Stimulated activated memory B cell treated with anti-CD40 and anti-IgM and Interleukin-4, amounts not matched to agents 10 μg/mL and 1 μg/mL and 100 μg/mL, for 72 hours (primary cell): ENCODE measurements around the gene IGSF21.

Experiments used
- ATAC-seq: fragments of 150-1000 bp; cut with Tn5 transposase; 2 replicates; pipeline ENCODE4 v1.10.0; 2021
- H3K27ac Mint-ChIP-seq: one replicate; pipeline ENCODE4 v1.8.0; 2022; ENCODE audit warnings: mild to moderate bottlenecking, mixed read lengths
- H3K27me3 Mint-ChIP-seq: one replicate; pipeline ENCODE4 v1.8.0; 2022; ENCODE audit warnings: mixed read lengths
- H3K36me3 Mint-ChIP-seq: one replicate; pipeline ENCODE4 v1.8.0; 2022; ENCODE audit warnings: mixed read lengths
- H3K4me1 Mint-ChIP-seq: one replicate; pipeline ENCODE4 v1.8.0; 2022; ENCODE audit warnings: mixed read lengths
- H3K4me3 Mint-ChIP-seq: one replicate; pipeline ENCODE4 v1.8.0; 2022; ENCODE audit warnings: mild to moderate bottlenecking, moderate library complexity, mixed read lengths
- H3K9me3 Mint-ChIP-seq: one replicate; pipeline ENCODE4 v1.8.0; 2022; ENCODE audit warnings: mixed read lengths

The IGSF21 gene

DNA sequence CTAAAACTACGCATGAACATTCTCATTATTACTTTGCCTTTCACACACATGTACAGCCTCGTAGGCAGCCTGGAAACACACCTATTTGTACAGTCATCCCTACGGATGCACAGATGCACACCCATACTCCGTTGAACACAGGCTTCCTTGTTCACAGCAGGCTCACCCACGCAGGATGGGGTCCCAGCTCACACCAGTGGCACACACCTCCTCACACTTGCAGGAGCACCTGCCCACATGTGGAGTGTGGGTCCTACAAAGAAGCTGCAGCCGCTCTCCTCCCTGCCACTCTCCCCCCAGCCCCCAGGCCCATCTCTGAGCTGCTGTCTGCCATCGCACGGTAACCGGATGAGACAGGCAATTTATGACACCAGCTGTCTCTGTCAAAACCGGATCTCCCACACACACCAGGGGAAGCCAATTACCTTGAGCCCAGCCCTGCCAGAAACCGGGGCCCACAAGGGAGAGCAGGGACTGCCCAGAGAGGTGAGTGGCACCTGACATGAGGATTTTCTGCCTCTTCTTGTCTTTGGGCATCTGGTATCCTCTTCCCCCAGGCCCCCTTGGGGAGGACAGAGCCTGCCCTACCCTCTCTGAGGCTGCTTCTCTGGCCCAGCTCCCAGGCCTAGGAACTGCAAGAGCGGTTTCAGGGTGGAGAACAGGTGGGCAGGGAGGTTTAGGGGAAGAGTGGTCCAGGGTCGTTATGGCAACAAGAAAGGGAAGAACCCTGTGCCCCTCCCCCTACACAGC, 175.4 kb downstream of the IGSF21 start:
- peaks cover 37% of the 10 kb centered on the region for H3K27me3 Mint-ChIP-seq
- no peak overlapping the region for H3K27ac Mint-ChIP-seq
- no peaks in the 10 kb centered on the region for H3K4me1 Mint-ChIP-seq
- ATAC-seq = no peak
- no peaks in the 10 kb centered on the region for H3K36me3 Mint-ChIP-seq
- H3K9me3 Mint-ChIP-seq = no peaks in the 10 kb centered on the region
- H3K4me3 Mint-ChIP-seq = no peak overlapping the region

DNA sequence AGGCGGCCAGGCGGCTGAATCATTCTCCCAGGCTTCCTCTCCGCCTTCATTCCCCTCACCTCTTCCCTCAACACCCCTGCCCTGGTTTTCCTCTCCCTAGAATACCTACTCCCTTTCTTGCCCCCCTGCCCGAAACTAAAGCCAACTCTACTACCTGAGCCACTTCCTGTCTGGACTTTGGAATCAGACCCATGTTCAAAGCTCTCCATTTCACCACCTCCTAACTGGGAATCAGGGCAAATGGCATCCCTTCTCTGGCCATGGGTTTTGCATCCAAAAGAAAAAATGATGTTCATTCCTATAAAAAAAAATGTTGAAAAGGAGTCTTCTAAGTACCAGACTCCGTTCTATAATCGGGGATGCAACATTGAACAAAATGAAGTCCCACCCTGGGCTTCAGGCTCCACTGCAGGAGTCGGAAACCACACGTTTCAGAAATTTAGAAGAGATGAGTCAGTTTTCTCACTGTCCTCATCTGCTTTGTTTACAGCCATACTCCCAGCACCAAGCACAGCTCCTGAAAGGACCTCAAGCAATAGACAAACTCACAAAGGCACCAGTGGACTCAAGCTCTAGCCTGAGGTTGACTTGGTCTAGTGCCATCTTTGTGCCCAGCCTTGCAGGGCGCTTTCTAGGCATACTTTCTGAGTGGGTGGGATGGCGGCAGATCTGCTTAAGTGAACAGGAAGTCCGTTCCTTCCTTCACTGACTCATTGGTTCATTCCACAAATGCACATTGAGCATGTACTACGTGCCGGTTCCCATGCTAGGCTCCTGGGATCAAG, 176.2 kb downstream of the IGSF21 start:
- Mint-ChIP-seq H3K27ac (no peak overlapping the region), H3K27me3 (peaks cover 35% of the 10 kb centered on the region), H3K9me3 (no peaks in the 10 kb centered on the region), H3K36me3 (no peaks in the 10 kb centered on the region), H3K4me1 (no peaks in the 10 kb centered on the region), H3K4me3 (no peak overlapping the region)
- ATAC-seq = no peak

DNA sequence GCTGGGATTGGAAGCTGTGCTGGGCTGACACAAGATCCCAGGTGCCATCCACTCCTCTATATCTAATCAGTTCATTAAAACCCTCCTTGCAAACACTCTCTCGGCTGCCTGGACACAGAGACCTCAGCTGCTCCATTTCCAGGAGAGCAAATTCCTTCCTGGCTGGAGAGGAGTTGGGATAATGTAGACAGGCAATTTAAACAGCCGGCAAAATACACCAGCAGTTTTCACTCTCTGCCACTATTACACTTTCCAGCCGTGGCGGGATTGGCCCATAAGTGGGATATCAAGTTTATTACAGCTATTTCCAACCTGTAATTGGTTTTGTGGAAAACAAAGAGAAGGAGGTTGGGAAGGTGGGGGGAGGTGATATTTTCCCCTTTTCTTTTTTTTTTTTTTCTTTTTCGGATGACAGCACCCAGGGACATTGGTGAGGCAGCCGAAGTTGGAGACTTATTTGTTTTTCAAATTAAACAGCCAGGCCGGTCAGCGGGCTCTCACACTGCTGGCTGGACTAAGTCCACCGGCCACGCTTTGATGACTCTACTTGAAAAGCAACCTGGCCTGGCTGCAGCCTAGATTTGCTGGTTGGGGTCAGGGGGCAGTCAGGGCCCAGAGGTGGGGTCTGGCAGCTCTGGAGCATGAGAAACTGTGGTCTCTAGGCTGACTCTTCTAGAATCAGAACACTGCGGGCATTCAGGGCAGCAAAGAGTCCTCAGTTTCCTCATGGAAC, 177.4 kb downstream of the IGSF21 start:
- Mint-ChIP-seq H3K4me3 (no peak overlapping the region), H3K9me3 (no peaks in the 10 kb centered on the region), H3K27ac (no peak overlapping the region), H3K4me1 (no peaks in the 10 kb centered on the region), H3K27me3 (peaks cover 26% of the 10 kb centered on the region), H3K36me3 (no peaks in the 10 kb centered on the region)
- no peak for ATAC-seq

DNA sequence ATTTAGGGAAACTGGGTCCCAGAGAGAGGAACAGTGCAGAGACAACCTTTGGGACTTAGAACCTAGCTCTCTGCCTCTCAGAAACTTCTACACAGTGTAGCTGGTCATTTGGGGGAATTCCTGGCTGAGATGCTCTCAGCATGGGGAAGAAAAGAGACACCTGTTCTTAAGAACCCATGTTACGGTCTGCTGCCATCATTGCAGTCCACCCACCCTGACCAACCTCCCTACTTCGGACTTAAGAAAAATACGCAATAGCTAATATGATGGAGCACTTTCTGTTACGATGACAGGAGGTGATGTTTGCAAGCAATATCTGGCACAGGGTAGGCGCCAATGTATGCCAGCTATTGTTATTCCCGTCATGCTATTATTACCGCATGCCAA, 177.9 kb downstream of the IGSF21 start:
- no peaks in the 10 kb centered on the region for H3K36me3 Mint-ChIP-seq
- no peak overlapping the region for H3K27ac Mint-ChIP-seq
- no peak for ATAC-seq
- H3K9me3 Mint-ChIP-seq = no peaks in the 10 kb centered on the region
- H3K27me3 Mint-ChIP-seq = peaks cover 28% of the 10 kb centered on the region
- H3K4me1 Mint-ChIP-seq = no peaks in the 10 kb centered on the region
- H3K4me3 Mint-ChIP-seq = no peak overlapping the region

DNA sequence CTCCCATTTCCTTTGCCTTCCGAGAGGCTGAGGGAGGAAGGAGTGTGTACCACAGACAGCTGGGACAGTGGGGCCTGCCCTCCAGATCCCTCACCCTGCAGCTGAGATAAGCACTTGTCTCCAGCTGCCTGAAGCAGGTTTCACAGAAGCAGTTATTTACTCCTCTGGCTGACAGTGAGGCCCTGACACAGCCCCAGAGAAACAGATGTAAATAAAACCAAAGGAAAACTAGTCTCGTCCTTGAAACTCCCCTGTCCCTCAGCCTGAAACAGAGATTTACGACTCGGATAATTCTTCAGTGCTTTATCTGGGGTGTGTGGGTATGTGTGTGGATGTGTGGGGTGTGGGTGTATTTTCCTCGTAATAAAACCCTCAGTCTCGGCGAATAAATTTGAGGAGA, 181.1 kb downstream of the IGSF21 start:
- H3K9me3 Mint-ChIP-seq = no peaks in the 10 kb centered on the region
- H3K27me3 Mint-ChIP-seq = peaks cover 34% of the 10 kb centered on the region
- no peaks in the 10 kb centered on the region for H3K36me3 Mint-ChIP-seq
- ATAC-seq = no peak
- H3K4me1 Mint-ChIP-seq = no peaks in the 10 kb centered on the region
- H3K4me3 Mint-ChIP-seq = no peak overlapping the region
- H3K27ac Mint-ChIP-seq = no peak overlapping the region

DNA sequence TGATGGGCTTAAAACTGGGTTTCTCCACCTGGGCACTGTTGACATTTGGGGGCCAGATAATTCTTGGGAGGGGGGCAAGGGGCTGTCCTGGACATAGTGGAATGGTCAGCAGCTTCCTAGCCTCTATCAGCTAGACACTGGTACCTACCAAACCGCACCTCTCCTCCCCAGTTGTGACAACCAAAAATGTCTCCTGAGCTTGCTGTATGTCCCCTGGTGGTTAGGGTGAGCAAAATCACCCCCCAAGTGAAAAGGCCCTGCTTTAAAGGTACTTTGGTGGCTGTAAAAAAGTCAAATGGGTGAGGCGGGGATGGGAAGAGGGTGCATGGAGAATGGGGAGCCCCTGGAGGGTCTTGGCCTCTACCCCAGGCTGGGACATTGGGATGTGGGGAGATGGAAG, 182.0 kb downstream of the IGSF21 start:
- Mint-ChIP-seq H3K27ac (no peak overlapping the region), H3K4me1 (no peaks in the 10 kb centered on the region), H3K27me3 (peaks cover 39% of the 10 kb centered on the region), H3K9me3 (no peaks in the 10 kb centered on the region), H3K4me3 (no peak overlapping the region), H3K36me3 (no peaks in the 10 kb centered on the region)
- no peak for ATAC-seq

DNA sequence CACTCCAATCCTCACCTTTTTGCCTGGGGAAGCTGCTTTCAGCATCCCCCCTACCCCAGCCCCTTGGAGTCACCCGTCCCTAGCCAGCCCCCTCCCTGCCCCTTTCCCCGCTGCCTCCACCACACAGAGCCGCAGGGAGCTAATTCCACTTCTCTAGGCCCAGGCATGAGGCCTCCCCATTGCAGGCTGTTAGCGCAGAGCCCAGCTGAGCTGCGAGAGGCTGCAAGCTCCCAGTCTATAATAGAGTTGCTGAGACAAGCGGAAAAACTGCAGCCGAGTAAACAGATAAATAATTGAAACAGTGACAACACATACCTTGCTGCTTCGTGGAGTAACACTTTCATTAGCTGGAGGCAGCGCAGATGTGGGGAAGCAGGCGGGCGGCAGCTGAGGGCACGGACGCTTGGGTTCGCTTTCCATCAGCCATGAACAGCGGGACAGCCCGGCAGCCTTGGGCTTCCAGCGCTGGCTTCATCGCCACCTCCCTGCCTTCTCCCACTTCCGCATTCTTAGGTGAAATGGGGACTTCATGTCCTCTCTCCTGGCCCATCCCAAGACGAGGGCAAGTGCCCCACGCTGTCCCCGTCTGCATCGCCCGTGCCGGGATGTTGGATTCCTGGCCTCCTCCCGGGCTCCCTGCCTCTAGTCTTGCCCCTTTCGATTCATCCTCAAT, 183.3 kb downstream of the IGSF21 start:
- Mint-ChIP-seq H3K27ac (no peak overlapping the region), H3K4me1 (no peaks in the 10 kb centered on the region), H3K27me3 (peaks cover 52% of the 10 kb centered on the region), H3K4me3 (no peak overlapping the region), H3K9me3 (no peaks in the 10 kb centered on the region), H3K36me3 (no peaks in the 10 kb centered on the region)
- ATAC-seq = no peak

DNA sequence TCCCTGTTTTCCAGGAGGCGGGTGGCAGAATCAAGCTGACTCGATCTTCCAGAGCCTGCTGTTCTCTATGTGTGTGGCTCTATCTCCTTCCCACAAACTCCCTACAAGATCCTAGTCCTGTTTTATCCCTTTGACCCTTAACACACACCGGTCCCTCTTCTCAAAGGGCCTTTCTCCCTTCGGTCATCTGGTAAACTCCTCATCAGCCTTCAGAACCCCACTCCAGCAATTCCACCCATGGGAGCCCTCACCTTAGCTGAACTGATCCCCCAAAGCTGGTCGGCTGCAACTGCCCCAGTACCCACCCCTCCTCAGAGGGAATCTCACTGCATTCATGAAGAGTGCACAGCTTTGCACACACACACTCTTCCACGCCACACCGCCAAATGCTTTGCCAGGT, 184.9 kb downstream of the IGSF21 start:
- Mint-ChIP-seq H3K9me3 (no peaks in the 10 kb centered on the region), H3K4me1 (no peaks in the 10 kb centered on the region), H3K36me3 (no peaks in the 10 kb centered on the region), H3K4me3 (no peak overlapping the region), H3K27ac (no peak overlapping the region), H3K27me3 (peaks cover 67% of the 10 kb centered on the region)
- no peak for ATAC-seq

DNA sequence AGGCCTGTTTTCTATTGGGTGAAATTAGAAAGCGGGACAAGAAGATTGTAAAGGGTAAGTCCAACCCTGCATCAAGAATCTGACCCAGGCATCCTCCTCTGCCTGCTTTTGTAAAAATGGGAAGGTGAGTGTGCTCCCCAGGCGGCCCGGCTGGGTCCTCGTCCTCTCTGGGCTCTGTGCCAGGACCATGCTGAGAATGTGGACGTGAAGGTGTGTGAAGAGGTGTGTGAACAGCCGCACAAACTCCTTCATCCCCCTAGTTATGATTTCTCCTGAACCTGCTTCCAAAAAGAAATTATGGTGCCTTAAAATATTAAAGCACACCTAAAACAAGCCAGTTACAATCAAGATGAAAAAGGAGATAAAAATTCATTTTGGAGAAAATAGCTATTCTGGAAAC, 185.7 kb downstream of the IGSF21 start:
- H3K4me1 Mint-ChIP-seq = no peaks in the 10 kb centered on the region
- H3K27ac Mint-ChIP-seq = no peak overlapping the region
- ATAC-seq = no peak
- peaks cover 73% of the 10 kb centered on the region for H3K27me3 Mint-ChIP-seq
- H3K36me3 Mint-ChIP-seq = no peaks in the 10 kb centered on the region
- H3K9me3 Mint-ChIP-seq = no peaks in the 10 kb centered on the region
- H3K4me3 Mint-ChIP-seq = no peak overlapping the region

DNA sequence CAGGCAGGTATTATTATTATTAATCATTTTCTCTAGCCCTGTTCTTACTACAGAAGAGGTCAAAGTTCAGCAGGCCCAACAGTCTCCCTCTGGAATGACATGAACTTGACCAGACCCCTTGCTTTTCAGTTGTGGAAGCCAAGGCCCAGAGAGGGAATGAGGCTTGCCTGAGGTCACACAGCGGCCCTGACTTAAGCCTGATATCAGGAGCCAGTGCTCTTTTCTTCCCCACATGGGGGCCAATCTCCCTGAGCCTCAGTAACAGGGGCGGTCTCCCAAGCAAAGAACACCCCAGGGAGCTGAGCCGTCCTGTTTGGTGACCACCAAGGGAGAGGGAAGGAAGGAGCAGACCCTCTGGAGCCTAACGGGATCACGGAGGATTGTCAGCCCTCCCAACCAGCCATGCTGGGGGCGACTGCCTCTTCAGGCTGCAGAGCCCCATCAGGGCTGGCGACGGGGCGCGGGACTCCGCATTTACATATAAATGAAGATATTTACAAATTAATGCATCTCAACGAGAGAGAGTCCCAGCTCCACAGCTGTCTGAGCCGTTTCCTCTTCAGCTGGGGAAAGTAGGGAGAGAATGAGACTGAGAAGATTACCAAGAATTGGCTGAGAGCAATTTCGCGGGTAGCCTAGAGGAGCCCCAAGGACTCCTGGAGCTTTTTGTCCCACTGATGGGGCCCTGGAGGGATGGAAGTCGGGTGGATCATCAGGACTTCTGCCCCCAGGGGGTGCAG, 187.0 kb downstream of the IGSF21 start:
- Mint-ChIP-seq H3K27me3 (peaks cover 73% of the 10 kb centered on the region), H3K27ac (no peak overlapping the region), H3K36me3 (no peaks in the 10 kb centered on the region), H3K4me1 (no peaks in the 10 kb centered on the region), H3K9me3 (no peaks in the 10 kb centered on the region), H3K4me3 (no peak overlapping the region)
- no peak for ATAC-seq

DNA sequence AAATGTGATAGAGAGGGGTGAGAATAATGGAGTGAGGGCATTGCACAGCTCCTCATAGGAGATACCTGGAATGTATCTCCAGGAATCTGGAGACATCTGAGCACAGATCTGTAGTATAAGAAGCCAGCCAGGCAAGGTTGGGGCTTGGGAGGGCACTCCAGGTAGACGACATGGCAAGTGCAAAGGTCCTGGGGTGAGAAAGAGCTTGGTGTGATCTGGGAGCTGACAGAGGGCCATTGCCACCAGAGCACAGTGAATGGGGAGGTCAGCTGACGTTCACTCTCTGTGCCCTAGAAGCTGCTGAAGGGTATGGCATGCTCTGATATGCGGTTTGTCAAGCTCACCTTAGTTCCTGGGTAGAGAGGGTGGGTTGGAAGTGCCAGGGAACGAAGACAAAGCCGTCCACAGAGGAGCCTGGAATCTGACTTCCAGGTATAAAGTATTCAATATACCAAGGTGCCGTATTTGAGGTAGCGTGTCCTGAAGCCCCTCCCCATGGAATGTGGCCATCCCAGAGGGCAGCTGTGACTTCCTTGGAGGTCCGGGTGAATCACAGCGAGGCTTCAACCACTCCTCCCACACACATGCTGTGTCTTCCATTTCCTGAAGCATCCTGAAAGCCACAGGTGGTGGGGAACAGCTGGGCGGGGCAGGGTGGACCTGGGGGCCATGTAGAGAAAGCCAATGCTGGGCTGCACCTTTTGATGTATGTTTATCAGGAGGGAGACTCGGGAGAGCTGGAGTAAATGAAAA, 190.5 kb downstream of the IGSF21 start:
- Mint-ChIP-seq H3K27me3 (peaks cover 53% of the 10 kb centered on the region), H3K27ac (no peak overlapping the region), H3K36me3 (no peaks in the 10 kb centered on the region), H3K4me1 (no peaks in the 10 kb centered on the region), H3K4me3 (no peak overlapping the region), H3K9me3 (no peaks in the 10 kb centered on the region)
- no peak for ATAC-seq

DNA sequence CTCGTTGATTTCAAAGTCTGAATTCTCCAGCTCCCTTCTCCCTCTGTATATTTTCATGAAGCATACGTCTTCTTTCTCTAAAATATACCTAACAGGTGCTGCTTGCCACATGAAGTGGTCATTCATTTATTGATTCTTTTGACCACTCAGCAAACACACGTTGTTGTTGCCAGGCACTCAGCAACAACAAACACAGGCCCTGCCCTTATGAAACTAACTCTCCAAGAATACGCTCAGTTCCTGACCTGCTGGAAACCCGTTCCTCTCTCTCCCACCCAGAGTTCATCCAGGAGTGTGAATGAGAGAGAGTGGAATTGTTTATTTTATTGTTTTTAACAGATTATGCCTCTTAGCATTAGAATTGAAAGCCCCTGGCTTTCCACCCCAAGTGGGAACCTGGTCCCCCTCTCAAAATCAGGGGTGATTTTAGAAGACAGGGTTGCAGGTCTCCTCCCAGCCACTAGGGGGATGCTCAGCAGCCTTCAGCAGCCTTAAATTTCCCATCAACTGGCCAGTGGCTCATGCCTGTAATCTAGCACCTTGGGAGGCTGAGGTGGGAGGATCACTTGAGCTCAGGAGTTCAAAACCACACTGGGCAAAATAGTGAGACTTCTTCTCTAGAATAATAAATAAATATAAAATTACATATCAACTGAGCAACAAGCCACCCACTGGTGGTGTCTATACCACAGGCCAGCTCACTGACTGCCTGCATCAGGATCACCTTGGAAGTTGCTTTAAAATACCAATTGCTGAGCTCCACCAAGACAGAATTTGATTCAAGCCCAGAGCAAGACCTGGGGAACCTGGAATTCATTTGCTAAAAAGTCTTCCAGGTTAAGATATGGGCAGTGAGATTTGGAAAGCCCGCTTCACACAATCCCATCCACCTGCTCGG, 192.1 kb downstream of the IGSF21 start:
- Mint-ChIP-seq H3K27ac (no peak overlapping the region), H3K9me3 (no peaks in the 10 kb centered on the region), H3K27me3 (peaks cover 44% of the 10 kb centered on the region), H3K4me1 (no peaks in the 10 kb centered on the region), H3K4me3 (no peak overlapping the region), H3K36me3 (no peaks in the 10 kb centered on the region)
- ATAC-seq = no peak

DNA sequence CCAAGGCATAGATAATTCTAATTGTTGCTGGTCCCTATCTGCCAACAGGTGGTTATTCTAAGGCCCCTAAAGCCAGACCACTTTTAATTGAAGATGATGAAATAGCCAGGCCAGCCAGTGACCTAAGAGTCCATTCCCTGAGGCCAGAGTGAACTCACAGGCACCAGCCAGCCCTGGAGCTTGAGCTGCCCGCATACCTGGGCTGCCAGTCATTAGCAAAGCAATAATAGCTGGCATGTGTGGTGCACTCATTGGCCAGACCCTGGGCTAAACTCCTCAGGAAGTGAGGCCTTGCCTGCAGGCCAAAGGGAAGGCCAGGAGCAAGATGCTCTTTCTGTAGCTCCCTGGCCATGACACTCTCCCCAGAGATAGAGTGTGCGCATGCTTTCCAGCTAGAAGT, 192.8 kb downstream of the IGSF21 start:
- H3K27me3 Mint-ChIP-seq = peaks cover 37% of the 10 kb centered on the region
- no peak overlapping the region for H3K4me3 Mint-ChIP-seq
- ATAC-seq = no peak
- no peaks in the 10 kb centered on the region for H3K9me3 Mint-ChIP-seq
- no peak overlapping the region for H3K27ac Mint-ChIP-seq
- H3K4me1 Mint-ChIP-seq = no peaks in the 10 kb centered on the region
- no peaks in the 10 kb centered on the region for H3K36me3 Mint-ChIP-seq
